Endothelial cell of umbilical vein (primary cell): Measurements from ENCODE around the gene TBC1D8B. TPM values are rescaled to one million over a fixed set of nuclear protein-coding genes. Genes with fewer than 3 reads are reported as not detected.
A peak's percentile ranks its signal among the peaks of the same experiment; 100 is the strongest.
"Not testable (repeated sequence)": the region's sequence is repeated elsewhere in the genome, so short reads cannot be mapped to it uniquely, and the experiment has no call there.

ENCODE experiments used
- Bru-seq: library from RNA; stranded (reverse); fragments of 400-500 nt; gene quantifications from one replicate; lab custom pipeline; 2021; lab: Mats Ljungman, UMichigan
- BruChase-seq, 2 experiments: library from RNA; stranded (reverse); fragments of 400-500 nt; gene quantifications; one replicate each; lab custom pipeline; 2021; lab: Mats Ljungman, UMichigan
- BruUV-seq: library from RNA; stranded (reverse); fragments of 400-500 nt; replicated peaks from 2 replicates; lab custom pipeline; 2021; lab: Mats Ljungman, UMichigan
- CTCF ChIA-PET: fragments of 300-600, 350-600 bp; sonication (Branson Sonifier 250); formaldehyde crosslinking; loops from one replicate; lab custom pipeline; 2021; ENCODE audit warnings: antibody characterized with exemption, inconsistent platforms; lab: Charles Lee
- POLR2A ChIA-PET: fragments of 300-600, 350-600 bp; sonication (Branson Sonifier 250); formaldehyde crosslinking; loops from one replicate; lab custom pipeline; 2021; ENCODE audit warnings: antibody characterized with exemption, inconsistent platforms; lab: Charles Lee
- DNase-seq: peaks from one replicate; pipeline ENCODE4 v3.0.0-alpha.2; 2011; ENCODE audit warnings: low read depth, low spot score
- FAIRE-seq: peaks from 2 replicates; lab custom pipeline; 2011; peaks lifted over from hg19 to GRCh38; lab: Jason Lieb, UNC
- H2AFZ ChIP-seq: 2 replicates; pipeline ENCODE4 v1.6.0; 2012; ENCODE audit warnings: low read depth, low read length, control low read depth, inconsistent platforms
- H3K27ac ChIP-seq: 2 replicates; pipeline ENCODE4 v1.5.1; 2011; ENCODE audit warnings: low read depth, mild to moderate bottlenecking, control low read depth, low read length, moderate library complexity; ENCODE audit not compliant: insufficient read depth
- H3K27me3 ChIP-seq, 2 experiments: 2 replicates each; pipeline versions ENCODE4 v1.6.0 to v1.6.1; 2011; ENCODE audit warnings: low read length in 2 of 2, mixed read lengths in 1 of 2; ENCODE audit not compliant: control insufficient read depth in 2 of 2, insufficient read depth in 2 of 2
- H3K36me3 ChIP-seq, 2 experiments: 2 replicates in 1 of 2; 3 replicates in 1 of 2; pipeline ENCODE4 v1.5.1; 2011; ENCODE audit warnings: low read length in 2 of 2, mild to moderate bottlenecking in 1 of 2, moderate library complexity in 1 of 2; ENCODE audit not compliant: control insufficient read depth in 2 of 2, insufficient read depth in 2 of 2; ENCODE audit errors: extremely low read depth in 1 of 2
- H3K4me1 ChIP-seq: 3 replicates; pipeline ENCODE4 v1.5.1; 2011; ENCODE audit warnings: mild to moderate bottlenecking, low read length; ENCODE audit not compliant: control insufficient read depth, insufficient read depth; ENCODE audit errors: extremely low read depth
- H3K4me2 ChIP-seq: 2 replicates; pipeline ENCODE4 v1.6.1; 2011; ENCODE audit warnings: low read length, control low read depth, mixed read lengths; ENCODE audit not compliant: insufficient read depth
- H3K4me3 ChIP-seq, 3 experiments: fragments of 200-600 bp in 1 of 3; sonication (generic), shearing (Covaris generic) in 1 of 3; replicated peaks in 1 of 3; 2 replicates each; pipeline ENCODE4 v1.5.1; 2011 to 2016; ENCODE audit warnings: control low read depth in 3 of 3, low read length in 3 of 3, mild to moderate bottlenecking in 2 of 3, inconsistent platforms in 1 of 3, low read depth in 1 of 3, moderate library complexity in 1 of 3; ENCODE audit not compliant: insufficient read depth in 1 of 3
- H3K79me2 ChIP-seq: 2 replicates; pipeline ENCODE4 v1.6.0; 2012; ENCODE audit warnings: low read length, inconsistent platforms; ENCODE audit not compliant: control insufficient read depth, insufficient read depth
- H3K9ac ChIP-seq: replicated peaks from 2 replicates; pipeline ENCODE3; 2011; ENCODE audit warnings: low read length, control low read depth; ENCODE audit not compliant: insufficient read depth; ENCODE audit errors: extremely low read depth
- H3K9me1 ChIP-seq: replicated peaks from 3 replicates; pipeline ENCODE4 v1.6.0; 2011; ENCODE audit warnings: mild to moderate bottlenecking, low read length; ENCODE audit not compliant: control insufficient read depth, insufficient read depth; ENCODE audit errors: extremely low read depth
- H3K9me3 ChIP-seq: replicated peaks from 2 replicates; pipeline ENCODE4 v1.5.1; 2012; ENCODE audit warnings: low read length, inconsistent platforms; ENCODE audit not compliant: control insufficient read depth, insufficient read depth
- H4K20me1 ChIP-seq: replicated peaks from 2 replicates; pipeline ENCODE3; 2011; ENCODE audit warnings: mild to moderate bottlenecking, low read length; ENCODE audit not compliant: control insufficient read depth, insufficient read depth; ENCODE audit errors: extremely low read depth
- EZH2 ChIP-seq: IDR thresholded peaks from 2 replicates; pipeline ENCODE4 v1.6.1; 2012; ENCODE audit warnings: borderline replicate concordance, low read depth, mild to moderate bottlenecking, moderate library complexity, low read length, inconsistent platforms; ENCODE audit not compliant: severe bottlenecking
- MAX ChIP-seq: IDR thresholded peaks from 2 replicates; pipeline ENCODE4 v1.6.1; 2011; ENCODE audit not compliant: insufficient read depth, insufficient read length
- POLR2A ChIP-seq: IDR thresholded peaks from 2 replicates; pipeline ENCODE4 v1.6.1; 2012; ENCODE audit warnings: low read depth, mild to moderate bottlenecking, control low read depth, low read length
- dilution Hi-C: fragments of 300-500 bp; cut with MboI; formaldehyde crosslinking; loops from one replicate; pipeline ENCODE4 v1.15.0; 2019; ENCODE audit warnings: low sequenced_read_pairs; ENCODE audit not compliant: extremely low pct_ligation_motif_present
- intact Hi-C: fragments of 100-400 bp; cut with micrococcal nuclease; formaldehyde crosslinking; loops from one replicate; pipeline ENCODE4 v1.10.0; 2022
- long read RNA-seq: library from polyadenylated mRNA; stranded (forward); transcript quantifications from one replicate; pipeline ENCODE4 v2.0.0, GENCODE V29; 2021
- polyA minus RNA-seq, 3 experiments: library from RNA; depleted of rRNA, polyadenylated mRNA; stranded (reverse); fragments of >200 nt; gene quantifications; 1 replicate in 1 of 3; 2 replicates in 2 of 3; pipeline ENCODE4 v1.2.3, GENCODE V29; 2011
- polyA plus RNA-seq, 4 experiments: library from polyadenylated mRNA; depleted of rRNA in 3 of 4; stranded (reverse) in 3 of 4; unstranded in 1 of 4; fragments of >200 nt; gene quantifications; 2 replicates each; pipeline versions ENCODE4 v1.2.1 to v1.2.3, GENCODE V29; 2011 to 2012; ENCODE audit warnings: missing spikeins in 1 of 4
- total RNA-seq: library from RNA; stranded (reverse); gene quantifications from 2 replicates; pipeline ENCODE4 v1.2.3, GENCODE V29; 2021

Gene TBC1D8B
- 3.9 and 6.6 TPM in 2 replicates for total RNA-seq
- polyA plus RNA-seq: 1.4 TPM in 2 replicates
- 1.7 and 2.2 TPM in 2 replicates for polyA plus RNA-seq (2011; cell fraction: cytosol; rRNA removed)
- 2.9 and 3.6 TPM in 2 replicates for polyA plus RNA-seq (2011; cell fraction: nucleus; rRNA removed)
- 4.6 and 6.8 TPM in 2 replicates for polyA plus RNA-seq (2012)
- polyA minus RNA-seq: 2.7 and 3.4 TPM in 2 replicates
- polyA minus RNA-seq (2011; cell fraction: cytosol; rRNA and poly(A)+ RNA removed): 0.51 TPM
- polyA minus RNA-seq (2011; cell fraction: nucleus; rRNA and poly(A)+ RNA removed): 3.8 and 3.9 TPM in 2 replicates
- percentile 37 among the genes with signal in this experiment for Bru-seq, nascent RNA
- percentile 43 among the genes with signal in this experiment for BruChase-seq, experiment 1, labeled RNA remaining after a 6-hour chase
- percentile 43 among the genes with signal in this experiment for BruChase-seq, experiment 2, labeled RNA remaining after a 2-hour chase
- long read RNA-seq, full-length matches to known transcripts: 3 of 6 reads
- long read RNA-seq, partial matches to known transcripts: 1 of 6 reads
- long read RNA-seq, other reads (novel, unspliced or antisense): 2 of 6 reads

- POLR2A ChIA-PET: no interaction called here
- H3K79me2 ChIP-seq: no peaks in the 10 kb centered on the region
- dilution Hi-C loops (no loop called here), intact Hi-C loops (no loop called here)
- FAIRE-seq: peak; percentile 90
- peak within 1 kb of the TSS; percentile 80 for H3K9ac ChIP-seq
- H3K4me2 ChIP-seq: peak within 1 kb of the TSS; percentile 83
- BruUV-seq: TSS peak; percentile 23
- no peak within 1 kb of the TSS for H3K27ac ChIP-seq
- TF ChIP-seq MAX (no peak), EZH2 (no peak), POLR2A (peak; percentile 46)
- peaks cover 2 to 13% of the 10 kb centered on the region in 2 experiments for H3K27me3 ChIP-seq
- no peaks in the 10 kb centered on the region for H3K4me1 ChIP-seq
- peak within 1 kb of the TSS; percentile 81 to 96 (median 93) for H3K4me3 ChIP-seq
- H2AFZ ChIP-seq: peak within 1 kb of the TSS; percentile 99
- no peaks in the 10 kb centered on the region for H4K20me1 ChIP-seq
- peak; percentile 91 for DNase-seq
- no peaks in the 10 kb centered on the region for H3K9me3 ChIP-seq
- no peaks in the 10 kb centered on the region for H3K9me1 ChIP-seq
- no peaks in the 10 kb centered on the region for H3K36me3 ChIP-seq
- CTCF ChIA-PET: interaction anchor here (0.8 kb wide), 1 partner anchor 11 kb away, joined by 3 read pairs; no protein-coding TSS in a partner anchor
Measured at GRCh38 chrX:106802388-106803275, at the start of gene TBC1D8B. TSS of gene TBC1D8B (plus strand) at chrX:106802673. CDS start at chrX:106802854, 181 bp downstream.

- H3K4me1 ChIP-seq, H2AFZ ChIP-seq, H3K27ac ChIP-seq, FAIRE-seq, H3K9me3 ChIP-seq, H3K27me3 ChIP-seq, dilution Hi-C loops, H3K9me1 ChIP-seq, H3K4me3 ChIP-seq, H3K4me2 ChIP-seq, BruUV-seq, DNase-seq, POLR2A ChIA-PET, intact Hi-C loops, H4K20me1 ChIP-seq, H3K36me3 ChIP-seq, CTCF ChIA-PET, H3K79me2 ChIP-seq, H3K9ac ChIP-seq: not testable (repeated sequence)
Measured at GRCh38 chrX:106769288-106769687, 33.2 kb upstream of the TBC1D8B start.
